NT2/D1 (cell line): ENCODE measurements around the gene GGTLC2.
"Not testable (repeated sequence)": the region's sequence is repeated elsewhere in the genome, so short reads cannot be mapped to it uniquely, and the experiment has no call there.

Source experiments
- DNase-seq: peaks from one replicate; pipeline ENCODE4 v3.0.0-alpha.2; 2011; ENCODE audit warnings: low read depth, low spot score
- H3K27me3 ChIP-seq: 2 replicates; pipeline ENCODE4 v1.6.0; 2011; ENCODE audit warnings: mild to moderate bottlenecking; ENCODE audit not compliant: insufficient read length, insufficient read depth
- H3K36me3 ChIP-seq: 2 replicates; pipeline ENCODE4 v1.6.1; 2011; ENCODE audit warnings: mild to moderate bottlenecking, low read length, mixed read lengths; ENCODE audit not compliant: insufficient read depth, insufficient read length
- H3K4me1 ChIP-seq: 2 replicates; pipeline ENCODE4 v1.5.1; 2011; ENCODE audit not compliant: insufficient read depth, insufficient read length
- H3K4me3 ChIP-seq: 2 replicates; pipeline ENCODE4 v1.5.1; 2011; ENCODE audit warnings: low read depth; ENCODE audit not compliant: insufficient read length
- H3K9ac ChIP-seq: 2 replicates; pipeline ENCODE4 v1.6.0; 2011; ENCODE audit warnings: low read depth; ENCODE audit not compliant: insufficient read length
- H3K9me3 ChIP-seq: 2 replicates; pipeline ENCODE4 v1.5.1; 2011; ENCODE audit warnings: mild to moderate bottlenecking, low read length; ENCODE audit not compliant: insufficient read depth
- SUZ12 ChIP-seq: IDR thresholded peaks from 2 replicates; pipeline ENCODE4 v1.6.1; 2011; ENCODE audit not compliant: insufficient read length, insufficient read depth; ENCODE audit errors: extremely low read depth
- YY1 ChIP-seq: IDR thresholded peaks from 2 replicates; pipeline ENCODE4 v1.6.1; 2011; ENCODE audit not compliant: insufficient read length, insufficient read depth
- ZNF274 ChIP-seq: IDR thresholded peaks from 2 replicates; pipeline ENCODE4 v1.6.1; 2011; ENCODE audit warnings: mild to moderate bottlenecking, low read depth, low read length

Gene GGTLC2

GRCh38 chr22:22605074-22605404, 39.4 kb upstream of the GGTLC2 start:
- no peaks in the 10 kb centered on the region for H3K4me1 ChIP-seq
- H3K9ac ChIP-seq = no peak overlapping the region
- DNase-seq = no peak
- H3K27me3 ChIP-seq = peaks cover 98% of the 10 kb centered on the region
- no peaks in the 10 kb centered on the region for H3K36me3 ChIP-seq
- no peak overlapping the region for H3K4me3 ChIP-seq
- TF ChIP-seq ZNF274 (no peak), SUZ12 (no peak), YY1 (no peak)
- H3K9me3 ChIP-seq = no peaks in the 10 kb centered on the region

GRCh38 chr22:22608022-22608421, 36.4 kb upstream of the GGTLC2 start:
- H3K9ac ChIP-seq, H3K36me3 ChIP-seq, DNase-seq, H3K4me3 ChIP-seq, H3K9me3 ChIP-seq, H3K4me1 ChIP-seq: not testable (repeated sequence)
- peaks cover 98% of the 10 kb centered on the region for H3K27me3 ChIP-seq

- TF ChIP-seq YY1 (no peak), ZNF274 (no peak), SUZ12 (no peak)
- H3K4me1 ChIP-seq = no peaks in the 10 kb centered on the region
- no peak overlapping the region for H3K4me3 ChIP-seq
- no peak overlapping the region for H3K9ac ChIP-seq
- no peaks in the 10 kb centered on the region for H3K36me3 ChIP-seq
- H3K9me3 ChIP-seq = no peaks in the 10 kb centered on the region
- peaks cover 98% of the 10 kb centered on the region for H3K27me3 ChIP-seq
- no peak for DNase-seq
These were observed 35.1 kb upstream of the GGTLC2 start for GRCh38 chr22:22609291-22609690.

GRCh38 chr22:22612516-22612915, 31.9 kb upstream of the GGTLC2 start:
- Histone ChIP-seq H3K4me3 (no peak overlapping the region), H3K4me1 (no peaks in the 10 kb centered on the region), H3K9ac (no peak overlapping the region), H3K9me3 (no peaks in the 10 kb centered on the region), H3K36me3 (no peaks in the 10 kb centered on the region), H3K27me3 (peaks cover 97% of the 10 kb centered on the region)
- no peak for TF ChIP-seq YY1
- no peak for TF ChIP-seq SUZ12
- no peak for TF ChIP-seq ZNF274
- DNase-seq = no peak

- no peak for TF ChIP-seq YY1
- TF ChIP-seq SUZ12 = no peak
- TF ChIP-seq ZNF274 = no peak
These were observed 30.3 kb upstream of the GGTLC2 start for GRCh38 chr22:22614065-22614464.

GRCh38 chr22:22616636-22617035, 27.8 kb upstream of the GGTLC2 start:
- H3K36me3 ChIP-seq = no peaks in the 10 kb centered on the region
- H3K27me3 ChIP-seq = peaks cover 90% of the 10 kb centered on the region
- no peaks in the 10 kb centered on the region for H3K9me3 ChIP-seq
- H3K4me1 ChIP-seq = no peaks in the 10 kb centered on the region
- TF ChIP-seq SUZ12 (no peak), YY1 (no peak)
- H3K9ac ChIP-seq = no peak overlapping the region
- H3K4me3 ChIP-seq = no peak overlapping the region
- no peak for DNase-seq

More at GRCh38 chr22:22614065-22614464, 30.3 kb upstream of the GGTLC2 start:
- H3K4me1 ChIP-seq = no peaks in the 10 kb centered on the region
- no peak for DNase-seq
- no peak overlapping the region for H3K4me3 ChIP-seq
- peaks cover 97% of the 10 kb centered on the region for H3K27me3 ChIP-seq
- H3K9me3 ChIP-seq = no peaks in the 10 kb centered on the region
- no peak overlapping the region for H3K9ac ChIP-seq
- no peaks in the 10 kb centered on the region for H3K36me3 ChIP-seq

- Histone ChIP-seq H3K4me1 (no peaks in the 10 kb centered on the region), H3K27me3 (peaks cover 75% of the 10 kb centered on the region), H3K9me3 (no peaks in the 10 kb centered on the region), H3K36me3 (no peaks in the 10 kb centered on the region), H3K9ac (no peak overlapping the region), H3K4me3 (no peak overlapping the region)
- TF ChIP-seq SUZ12 = no peak
- no peak for TF ChIP-seq YY1
- TF ChIP-seq ZNF274 = no peak
- no peak for DNase-seq
These were observed 26.0 kb upstream of the GGTLC2 start for GRCh38 chr22:22618448-22618847.

GRCh38 chr22:22618923-22619322, 25.5 kb upstream of the GGTLC2 start:
- TF ChIP-seq YY1 (no peak), SUZ12 (no peak)
- H3K4me1 ChIP-seq = no peaks in the 10 kb centered on the region
- no peak overlapping the region for H3K9ac ChIP-seq
- no peak for DNase-seq
- no peak overlapping the region for H3K4me3 ChIP-seq
- no peaks in the 10 kb centered on the region for H3K9me3 ChIP-seq
- peaks cover 70% of the 10 kb centered on the region for H3K27me3 ChIP-seq
- H3K36me3 ChIP-seq = no peaks in the 10 kb centered on the region
